Astrocyte (in vitro differentiated cells and primary cell): ENCODE data around the gene WAS. TPM values are rescaled to one million over a fixed set of nuclear protein-coding genes. Genes with fewer than 3 reads are reported as not detected.
"Not testable (repeated sequence)": the region's sequence is repeated elsewhere in the genome, so short reads cannot be mapped to it uniquely, and the experiment has no call there.

Experiments used
- DNase-seq: peaks from one replicate; pipeline ENCODE4 v3.0.0-alpha.2; 2010; ENCODE audit warnings: low read depth
- FAIRE-seq: peaks from 2 replicates; lab custom pipeline; 2011; peaks lifted over from hg19 to GRCh38; lab: Jason Lieb, UNC
- H2AFZ ChIP-seq: 2 replicates; pipeline ENCODE4 v1.6.0; 2012; ENCODE audit warnings: low read depth, low read length, inconsistent platforms
- H3K27ac ChIP-seq: 2 replicates; pipeline ENCODE4 v1.5.1; 2011; ENCODE audit warnings: low read depth, low read length, inconsistent platforms
- H3K27me3 ChIP-seq: 2 replicates; pipeline ENCODE4 v1.6.0; 2011; ENCODE audit warnings: low read length, inconsistent platforms; ENCODE audit not compliant: insufficient read depth
- H3K36me3 ChIP-seq: 2 replicates; pipeline ENCODE4 v1.5.1; 2011; ENCODE audit warnings: low read length, inconsistent platforms; ENCODE audit not compliant: insufficient read depth
- H3K4me1 ChIP-seq: 2 replicates; pipeline ENCODE4 v1.5.1; 2011; ENCODE audit warnings: low read length, inconsistent platforms; ENCODE audit not compliant: insufficient read depth
- H3K4me2 ChIP-seq: 2 replicates; pipeline ENCODE4 v1.6.0; 2012; ENCODE audit warnings: low read length, inconsistent platforms
- H3K4me3 ChIP-seq: 2 replicates; pipeline ENCODE4 v1.5.1; 2011; ENCODE audit warnings: low read depth, mild to moderate bottlenecking, low read length, inconsistent platforms; ENCODE audit not compliant: insufficient read depth
- H3K79me2 ChIP-seq: 2 replicates; pipeline ENCODE4 v1.6.0; 2012; ENCODE audit warnings: mild to moderate bottlenecking, low read length, inconsistent platforms; ENCODE audit not compliant: insufficient read depth
- H3K9ac ChIP-seq: 2 replicates; pipeline ENCODE4 v1.6.0; 2012; ENCODE audit warnings: mild to moderate bottlenecking, low read length, inconsistent platforms
- H3K9me3 ChIP-seq: 2 replicates; pipeline ENCODE4 v1.5.1; 2012; ENCODE audit warnings: low read depth, mild to moderate bottlenecking, low read length, inconsistent platforms; ENCODE audit not compliant: insufficient read depth
- H4K20me1 ChIP-seq: 2 replicates; pipeline ENCODE4 v1.6.0; 2012; ENCODE audit warnings: low read length, inconsistent platforms; ENCODE audit not compliant: insufficient read depth
- H3K27ac Mint-ChIP-seq: one replicate; pipeline ENCODE4 v1.8.0; 2021; ENCODE audit warnings: mild to moderate bottlenecking, mixed read lengths; ENCODE audit not compliant: unreplicated experiment
- H3K27me3 Mint-ChIP-seq: one replicate; pipeline ENCODE4 v1.8.0; 2021; ENCODE audit warnings: low read depth, mixed read lengths; ENCODE audit not compliant: unreplicated experiment
- H3K36me3 Mint-ChIP-seq: one replicate; pipeline ENCODE4 v1.8.0; 2021; ENCODE audit warnings: low read depth, mixed read lengths; ENCODE audit not compliant: unreplicated experiment
- H3K4me1 Mint-ChIP-seq: one replicate; pipeline ENCODE4 v1.8.0; 2021; ENCODE audit warnings: low read depth, mixed read lengths; ENCODE audit not compliant: unreplicated experiment
- H3K4me3 Mint-ChIP-seq: one replicate; pipeline ENCODE4 v1.8.0; 2021; ENCODE audit warnings: mild to moderate bottlenecking, moderate library complexity, mixed read lengths; ENCODE audit not compliant: unreplicated experiment
- H3K9me3 Mint-ChIP-seq: one replicate; pipeline ENCODE4 v1.8.0; 2021; ENCODE audit warnings: mild to moderate bottlenecking, mixed read lengths; ENCODE audit not compliant: unreplicated experiment
- CTCF ChIP-seq: IDR thresholded peaks from 2 replicates; pipeline ENCODE4 v1.5.1; 2011; ENCODE audit warnings: low read depth, mild to moderate bottlenecking, inconsistent platforms, low read length, moderate library complexity; ENCODE audit not compliant: insufficient read depth
- EZH2 ChIP-seq: IDR thresholded peaks from 2 replicates; pipeline ENCODE4 v1.6.1; 2012; ENCODE audit warnings: mild to moderate bottlenecking, low read length, inconsistent platforms; ENCODE audit not compliant: insufficient read depth
- total RNA-seq: library from RNA; stranded (reverse); gene quantifications from 2 replicates; pipeline ENCODE4 v1.2.1, GENCODE V29; 2021

Gene WAS
- total RNA-seq, 1 donor from 2014 or later: 1.1 TPM

GRCh38 chrX:48665991-48666390, 17.6 kb upstream of the WAS start:
- peaks cover under 1% of the 10 kb centered on the region for H3K27me3 Mint-ChIP-seq
- H3K36me3 ChIP-seq: no peaks in the 10 kb centered on the region
- no peaks in the 10 kb centered on the region for H3K36me3 Mint-ChIP-seq
- DNase-seq (no peak), FAIRE-seq (no peak)
- no peak overlapping the region for H3K4me3 ChIP-seq
- H3K27me3 ChIP-seq: no peaks in the 10 kb centered on the region
- no peaks in the 10 kb centered on the region for H4K20me1 ChIP-seq
- H3K79me2 ChIP-seq: no peaks in the 10 kb centered on the region
- peaks cover 3% of the 10 kb centered on the region for H3K4me1 Mint-ChIP-seq
- no peak overlapping the region for H2AFZ ChIP-seq
- H3K27ac ChIP-seq: no peak overlapping the region
- no peak overlapping the region for H3K9ac ChIP-seq
- H3K9me3 ChIP-seq: no peaks in the 10 kb centered on the region
- H3K27ac Mint-ChIP-seq: no peak overlapping the region
- peaks cover under 1% of the 10 kb centered on the region for H3K9me3 Mint-ChIP-seq
- H3K4me1 ChIP-seq: no peaks in the 10 kb centered on the region
- no peak overlapping the region for H3K4me2 ChIP-seq
- TF ChIP-seq CTCF (no peak), EZH2 (no peak)
- H3K4me3 Mint-ChIP-seq: no peak overlapping the region

GRCh38 chrX:48666649-48667048, 16.9 kb upstream of the WAS start:
- no peaks in the 10 kb centered on the region for H3K36me3 Mint-ChIP-seq
- H3K27ac Mint-ChIP-seq: no peak overlapping the region
- H3K27me3 Mint-ChIP-seq: no peaks in the 10 kb centered on the region
- DNase-seq (no peak), FAIRE-seq (no peak)
- Histone ChIP-seq H2AFZ (no peak overlapping the region), H3K27me3 (no peaks in the 10 kb centered on the region), H3K4me3 (no peak overlapping the region), H3K27ac (no peak overlapping the region), H3K9me3 (no peaks in the 10 kb centered on the region), H3K4me1 (no peaks in the 10 kb centered on the region), H3K4me2 (no peak overlapping the region), H3K36me3 (no peaks in the 10 kb centered on the region), H3K79me2 (no peaks in the 10 kb centered on the region), H4K20me1 (no peaks in the 10 kb centered on the region), H3K9ac (no peak overlapping the region)
- no peak for TF ChIP-seq CTCF
- no peak for TF ChIP-seq EZH2
- no peak overlapping the region for H3K4me3 Mint-ChIP-seq
- peaks cover 3% of the 10 kb centered on the region for H3K4me1 Mint-ChIP-seq
- H3K9me3 Mint-ChIP-seq: no peaks in the 10 kb centered on the region

- Mint-ChIP-seq H3K36me3 (no peaks in the 10 kb centered on the region), H3K9me3 (no peaks in the 10 kb centered on the region), H3K27me3 (no peaks in the 10 kb centered on the region), H3K4me1 (peaks cover 3% of the 10 kb centered on the region), H3K4me3 (no peak overlapping the region), H3K27ac (no peak overlapping the region)
- Histone ChIP-seq H2AFZ (no peak overlapping the region), H3K4me1 (no peaks in the 10 kb centered on the region), H3K9me3 (no peaks in the 10 kb centered on the region), H3K36me3 (no peaks in the 10 kb centered on the region), H3K27me3 (no peaks in the 10 kb centered on the region), H4K20me1 (no peaks in the 10 kb centered on the region), H3K4me2 (no peak overlapping the region), H3K4me3 (no peak overlapping the region), H3K79me2 (no peaks in the 10 kb centered on the region), H3K27ac (no peak overlapping the region), H3K9ac (no peak overlapping the region)
- DNase-seq: no peak
- no peak for FAIRE-seq
- TF ChIP-seq EZH2 (no peak), CTCF (no peak)
Measured at GRCh38 chrX:48667509-48667908, 16.1 kb upstream of the WAS start.

- H3K36me3 Mint-ChIP-seq, H3K4me1 Mint-ChIP-seq, H3K27me3 Mint-ChIP-seq, H3K4me1 ChIP-seq, H2AFZ ChIP-seq, FAIRE-seq, H3K27me3 ChIP-seq, H3K9me3 ChIP-seq, DNase-seq, H3K36me3 ChIP-seq, H3K4me2 ChIP-seq, H3K27ac ChIP-seq, H4K20me1 ChIP-seq, H3K27ac Mint-ChIP-seq, H3K9ac ChIP-seq, H3K4me3 Mint-ChIP-seq, H3K9me3 Mint-ChIP-seq, H3K79me2 ChIP-seq, H3K4me3 ChIP-seq: not testable (repeated sequence)
Measured at GRCh38 chrX:48668187-48668586, 15.4 kb upstream of the WAS start.
